H1 (cell line): Measurements from ENCODE around the gene FARS2. TPM values are rescaled to one million over a fixed set of nuclear protein-coding genes. Genes with fewer than 3 reads are reported as not detected.

Experiments used
- CTCF ChIA-PET: fragments of 300-600 bp; sonication (Branson Sonifier 250); formaldehyde crosslinking; loops from one replicate; lab custom pipeline; 2021; ENCODE audit not compliant: partially characterized antibody; lab: Charles Lee
- POLR2A ChIA-PET: fragments of 300-600 bp; sonication (Branson Sonifier 250); formaldehyde crosslinking; loops from one replicate; lab custom pipeline; 2021; ENCODE audit warnings: inconsistent platforms; ENCODE audit not compliant: partially characterized antibody; lab: Charles Lee
- DNase-seq, 2 experiments: peaks; one replicate each; pipeline versions ENCODE4 v3.0.0 to v3.0.0-alpha.2; 2010 to 2022; ENCODE audit warnings: low spot score in 2 of 2, low read depth in 1 of 2, mixed read lengths in 1 of 2
- FAIRE-seq: peaks from 2 replicates; lab custom pipeline; 2011; peaks lifted over from hg19 to GRCh38; lab: Jason Lieb, UNC
- H2AFZ ChIP-seq: 2 replicates; pipeline ENCODE4 v1.8.1; 2012; ENCODE audit warnings: low read length, inconsistent platforms
- H2AK5ac ChIP-seq: 2 replicates; pipeline ENCODE4 v1.6.1; 2013; ENCODE audit warnings: low read depth, low read length
- H2BK120ac ChIP-seq: replicated peaks from 2 replicates; pipeline ENCODE3; 2013; ENCODE audit warnings: low read depth, low read length, inconsistent platforms
- H2BK12ac ChIP-seq: 2 replicates; pipeline ENCODE4 v1.6.1; 2013; ENCODE audit warnings: low read depth, low read length
- H2BK15ac ChIP-seq: 2 replicates; pipeline ENCODE4 v1.6.1; 2013; ENCODE audit warnings: low read length
- H2BK20ac ChIP-seq: 2 replicates; pipeline ENCODE4 v1.6.1; 2013; ENCODE audit warnings: low read length
- H2BK5ac ChIP-seq: 2 replicates; pipeline ENCODE4 v1.6.1; 2013; ENCODE audit warnings: low read depth, low read length
- H3K14ac ChIP-seq: 2 replicates; pipeline ENCODE4 v1.6.1; 2013; ENCODE audit warnings: inconsistent platforms; ENCODE audit not compliant: insufficient read length
- H3K18ac ChIP-seq: 2 replicates; pipeline ENCODE4 v1.6.1; 2013; ENCODE audit warnings: low read length; ENCODE audit errors: extremely low read depth
- H3K23ac ChIP-seq: 2 replicates; pipeline ENCODE4 v1.6.1; 2013; ENCODE audit warnings: inconsistent platforms; ENCODE audit not compliant: insufficient read length
- H3K23me2 ChIP-seq: 2 replicates; pipeline ENCODE4 v1.6.1; 2013; ENCODE audit warnings: low read depth, low read length
- H3K27ac ChIP-seq: 2 replicates; pipeline ENCODE4 v1.6.1; 2011; ENCODE audit warnings: low read depth, low read length, inconsistent platforms
- H3K27me3 ChIP-seq, 4 experiments: replicated peaks in 1 of 4; 1 replicate in 1 of 4; 2 replicates in 3 of 4; pipeline versions ENCODE4 v1.6.1 to v1.8.1; 2011 to 2013; ENCODE audit warnings: low read length in 3 of 4, mild to moderate bottlenecking in 3 of 4, inconsistent platforms in 2 of 4, mixed read lengths in 2 of 4, moderate library complexity in 1 of 4; ENCODE audit not compliant: control insufficient read depth in 3 of 4, insufficient read depth in 3 of 4; ENCODE audit errors: extremely low read depth in 1 of 4
- H3K36me3 ChIP-seq, 4 experiments: 2 replicates each; pipeline versions ENCODE4 v1.6.1 to v1.8.1; 2011 to 2013; ENCODE audit warnings: mild to moderate bottlenecking in 4 of 4, low read length in 3 of 4, moderate library complexity in 2 of 4, control low read depth in 1 of 4, inconsistent platforms in 1 of 4; ENCODE audit not compliant: insufficient read depth in 4 of 4, control insufficient read depth in 2 of 4
- H3K4ac ChIP-seq: replicated peaks from 2 replicates; pipeline ENCODE3; 2013; ENCODE audit warnings: low read length, low read depth, mixed read lengths, inconsistent platforms; ENCODE audit not compliant: insufficient read length
- H3K4me1 ChIP-seq, 4 experiments: replicated peaks in 1 of 4; 1 replicate in 1 of 4; 2 replicates in 3 of 4; pipeline versions ENCODE4 v1.6.1 to v1.8.1; 2011 to 2013; ENCODE audit warnings: low read length in 3 of 4, inconsistent platforms in 2 of 4, mixed read lengths in 1 of 4; ENCODE audit not compliant: insufficient read depth in 4 of 4, control insufficient read depth in 3 of 4
- H3K4me2 ChIP-seq, 2 experiments: 2 replicates each; pipeline versions ENCODE4 v1.6.1 to v1.8.1; 2011 to 2013; ENCODE audit warnings: low read depth in 2 of 2, low read length in 2 of 2, control low read depth in 1 of 2, inconsistent platforms in 1 of 2, mild to moderate bottlenecking in 1 of 2; ENCODE audit not compliant: insufficient read depth in 1 of 2
- H3K4me3 ChIP-seq, 4 experiments: fragments of 200-600, 300-600 bp in 1 of 4; sonication (generic), shearing (Covaris generic), sonication (Bioruptor Twin) in 1 of 4; 2 replicates each; pipeline versions ENCODE4 v1.5.1 to v1.8.1; 2011 to 2016; ENCODE audit warnings: low read length in 4 of 4, low read depth in 3 of 4, control low read depth in 2 of 4, inconsistent platforms in 2 of 4, mild to moderate bottlenecking in 2 of 4, mixed read lengths in 1 of 4, moderate library complexity in 1 of 4; ENCODE audit not compliant: insufficient read depth in 2 of 4; ENCODE audit errors: extremely low read depth in 1 of 4
- H3K56ac ChIP-seq: replicated peaks from 2 replicates; pipeline ENCODE3; 2013; ENCODE audit warnings: low read depth, mild to moderate bottlenecking, mixed read lengths, low read length, inconsistent platforms; ENCODE audit not compliant: insufficient read length
- H3K79me1 ChIP-seq: 2 replicates; pipeline ENCODE4 v1.6.1; 2013; ENCODE audit warnings: low read depth, low read length, control low read depth
- H3K79me2 ChIP-seq, 2 experiments: 2 replicates each; pipeline versions ENCODE4 v1.6.1 to v1.8.1; 2012 to 2013; ENCODE audit warnings: low read length in 2 of 2, mild to moderate bottlenecking in 2 of 2, inconsistent platforms in 1 of 2; ENCODE audit not compliant: insufficient read depth in 2 of 2, control insufficient read depth in 1 of 2
- H3K9ac ChIP-seq, 4 experiments: replicated peaks in 1 of 4; 1 replicate in 1 of 4; 2 replicates in 3 of 4; pipeline versions ENCODE4 v1.6.1 to v1.8.1; 2011 to 2013; ENCODE audit warnings: low read depth in 3 of 4, low read length in 3 of 4, control low read depth in 2 of 4, mild to moderate bottlenecking in 2 of 4, moderate library complexity in 2 of 4, inconsistent platforms in 1 of 4; ENCODE audit errors: extremely low read depth in 1 of 4
- H3K9me3 ChIP-seq, 2 experiments: 2 replicates each; pipeline versions ENCODE4 v1.6.1 to v1.8.1; 2012 to 2013; ENCODE audit warnings: mild to moderate bottlenecking in 2 of 2, moderate library complexity in 2 of 2, control low read depth in 1 of 2, inconsistent platforms in 1 of 2, low read depth in 1 of 2, low read length in 1 of 2, mixed read lengths in 1 of 2; ENCODE audit not compliant: insufficient read depth in 2 of 2
- H4K20me1 ChIP-seq, 2 experiments: replicated peaks in 1 of 2; 2 replicates each; pipeline versions ENCODE3 to v1.8.1; 2011 to 2013; ENCODE audit warnings: inconsistent platforms in 2 of 2, low read length in 2 of 2, mild to moderate bottlenecking in 1 of 2; ENCODE audit not compliant: insufficient read depth in 2 of 2, control insufficient read depth in 1 of 2
- H4K5ac ChIP-seq: 2 replicates; pipeline ENCODE4 v1.6.1; 2013; ENCODE audit warnings: low read length, low read depth, mixed read lengths, inconsistent platforms; ENCODE audit not compliant: insufficient read length
- H4K8ac ChIP-seq: 2 replicates; pipeline ENCODE4 v1.8.0; 2013; ENCODE audit warnings: mild to moderate bottlenecking, moderate library complexity, low read length, inconsistent platforms; ENCODE audit not compliant: insufficient read depth; ENCODE audit errors: extremely low read depth
- H4K91ac ChIP-seq: replicated peaks from 2 replicates; pipeline ENCODE3; 2013; ENCODE audit warnings: low read length, mixed read lengths, inconsistent platforms; ENCODE audit not compliant: insufficient read length
- ASH2L ChIP-seq: fragments of 200-600, 300-600 bp; sonication (generic); IDR thresholded peaks from one replicate; pipeline ENCODE4 v1.7.1; 2017; ENCODE audit warnings: low read length
- BCL11A ChIP-seq, 2 experiments: IDR thresholded peaks; one replicate each; pipeline ENCODE4 v1.6.1; 2011; ENCODE audit warnings: low read depth in 2 of 2, low read length in 2 of 2, mild to moderate bottlenecking in 2 of 2
- CEBPB ChIP-seq: IDR thresholded peaks from 2 replicates; pipeline ENCODE4 v1.6.1; 2012; ENCODE audit warnings: low read depth, low read length
- HDAC2 ChIP-seq, 2 experiments: fragments of 300-600 bp in 1 of 2; sonication (generic) in 1 of 2; IDR thresholded peaks; 2 replicates each; pipeline ENCODE4 v1.6.1; 2011 to 2012; ENCODE audit warnings: low read depth in 2 of 2, low read length in 2 of 2, mild to moderate bottlenecking in 2 of 2, moderate library complexity in 2 of 2, borderline replicate concordance in 1 of 2, inconsistent platforms in 1 of 2
- JUN ChIP-seq: IDR thresholded peaks from 2 replicates; pipeline ENCODE4 v1.6.1; 2011; ENCODE audit warnings: low read depth, mild to moderate bottlenecking, improper control_type of control experiment, low read length
- PHF8 ChIP-seq: fragments of 200-600 bp; sonication (generic); conservative IDR thresholded peaks from 2 replicates; pipeline ENCODE4 v1.7.1; 2012; ENCODE audit warnings: low read depth, mild to moderate bottlenecking, inconsistent platforms, low read length, moderate library complexity
- RFX5 ChIP-seq: IDR thresholded peaks from 2 replicates; pipeline ENCODE4 v1.6.1; 2011; ENCODE audit warnings: low read depth, low read length, improper control_type of control experiment, borderline replicate concordance
- RNF2 ChIP-seq: fragments of 200-900, 300-1000 bp; sonication (generic); IDR thresholded peaks from 2 replicates; pipeline ENCODE4 v1.7.1; 2016; ENCODE audit warnings: borderline replicate concordance, low read depth, mild to moderate bottlenecking, antibody characterized with exemption, low read length; ENCODE audit not compliant: poor library complexity, severe bottlenecking; ENCODE audit errors: missing control alignments
- WGBS, 2 experiments: shearing (Covaris generic) in 1 of 2; methylation state at CpG; one replicate each; pipeline versions ENCODE4 v1.1.6 to v1.1.7; 2013 to 2015; ENCODE audit warnings: low lambda C conversion rate in 2 of 2, mixed read lengths in 2 of 2, inconsistent platforms in 1 of 2, low coverage in 1 of 2, missing lambda C conversion rate in 1 of 2; ENCODE audit not compliant: insufficient replicate concordance in 2 of 2, insufficient coverage in 1 of 2, insufficient read length in 1 of 2; ENCODE audit errors: extremely low coverage in 1 of 2, missing lambda C conversion rate in 1 of 2; 5-methylcytosine and 5-hydroxymethylcytosine counted together
- polyA plus RNA-seq, 7 experiments: library from polyadenylated mRNA; depleted of rRNA in 3 of 7; stranded (reverse) in 5 of 7; unstranded in 2 of 7; fragments of >200 nt in 5 of 7; fragments of 200-250 nt in 2 of 7; gene quantifications; 1 replicate in 5 of 7; 2 replicates in 1 of 7; 4 replicates in 1 of 7; pipeline versions ENCODE4 v1.2.1 to v1.2.3, GENCODE V29; 2011 to 2013; ENCODE audit warnings: missing spikeins in 2 of 7, mixed read lengths in 2 of 7
- total RNA-seq: library from RNA; stranded (reverse); fragmentation: NEBNext Ultra II Directional; extraction: Animal tissue kit (Norgen Biotek cat#: 25700); gene quantifications from 2 replicates; pipeline ENCODE4 v1.2.1, GENCODE V29; 2021

FARS2 gene
- total and polyA plus RNA-seq, 2 of the 8 experiments (the other 6 are each of a cell fraction or from before 2014, with no cell fraction given): 11.7 to 14.4 TPM

GRCh38 chr6:5237805-5238204, 23.5 kb upstream of the FARS2 start:
- Histone ChIP-seq H2BK20ac (no peak overlapping the region), H2AK5ac (no peak overlapping the region), H2BK12ac (no peak overlapping the region), H3K4me3 (no peak overlapping the region), H3K56ac (no peak overlapping the region), H3K23ac (no peak overlapping the region), H3K79me2 (peaks cover 0 to 12% of the 10 kb centered on the region in 2 experiments; a peak in 2 of 4 replicates), H3K4me2 (no peak overlapping the region), H4K8ac (no peak overlapping the region), H4K5ac (no peak overlapping the region), H3K36me3 (no peaks in the 10 kb centered on the region; a peak in 2 of 8 replicates), H3K27ac (no peak overlapping the region), H3K4me1 (peaks cover 0 to 3% (median 1%) of the 10 kb centered on the region in 4 experiments; a peak in 3 of 7 replicates), H3K18ac (no peak overlapping the region), H4K91ac (no peak overlapping the region), H2BK120ac (no peak overlapping the region), H3K9ac (no peak overlapping the region), H3K9me3 (no peaks in the 10 kb centered on the region), H3K79me1 (peaks cover 5% of the 10 kb centered on the region; the same call in 1 of the 2 replicates), H2AFZ (no peak overlapping the region), H3K14ac (no peak overlapping the region), H4K20me1 (peaks cover 9% of the 10 kb centered on the region in 2 experiments), H3K23me2 (no peaks in the 10 kb centered on the region), H2BK5ac (no peak overlapping the region), H3K4ac (no peak overlapping the region), H2BK15ac (no peak overlapping the region), H3K27me3 (no peaks in the 10 kb centered on the region)
- DNase-seq: no peak
- ChIA-PET CTCF (interaction anchor here (1.0 kb wide), 1 partner anchor 20 kb away, joined by 3 read pairs; no protein-coding TSS in a partner anchor), POLR2A (no interaction called here)
- 89% methylated on average over 4 of the region's 4 CpGs; no CpG with 5 or more reads in 1 of the 2 experiments for WGBS, 2 experiments
- FAIRE-seq: no peak
- TF ChIP-seq RNF2 (no peak), HDAC2 (IDR thresholded peaks at IDR 0.05; ENCODE audit: borderline replicate concordance in 1 of 2, low read depth in 2 of 2, low read length in 2 of 2) (no peak), RFX5 (no peak), CEBPB (no peak), BCL11A (IDR thresholded peaks at IDR 0.05; ENCODE audit: low read depth in 2 of 2, low read length in 2 of 2) (no peak), ASH2L (no peak), JUN (no peak), PHF8 (no peak)
